Measurements from ENCODE around the gene NRG2. TPM values are rescaled to one million over a fixed set of nuclear protein-coding genes. Genes with fewer than 3 reads are reported as not detected.

NRG2 gene
- total RNA-seq, 1 experiment from 2014 or later: not detected

DNA sequence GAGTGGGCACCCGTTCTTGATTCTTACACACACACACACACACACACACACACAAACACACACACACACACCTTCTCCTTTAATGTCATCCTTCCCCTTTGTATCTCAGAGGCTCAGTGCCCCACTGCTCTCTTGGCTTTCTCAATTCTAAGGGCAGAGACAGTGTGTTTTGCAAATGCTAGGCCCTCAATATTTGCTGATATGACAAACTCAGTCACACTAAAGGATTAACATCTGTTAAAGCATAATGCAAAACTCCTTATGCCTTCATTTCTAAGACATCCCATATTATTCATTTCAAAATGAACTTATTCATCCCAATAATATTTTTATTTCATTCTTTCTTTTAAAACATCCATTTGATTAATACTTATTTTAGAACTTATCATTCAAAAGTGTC is 8.9 kb upstream of the NRG2 start:
- Histone ChIP-seq H3K27me3 (replicated peaks; ENCODE audit: insufficient read depth, low read depth, low read length, poor library complexity) (peaks cover 17% of the 10 kb centered on the region), H3K4me1 (ENCODE audit: insufficient read depth, low read length, poor library complexity, severe bottlenecking) (no peaks in the 10 kb centered on the region)

DNA sequence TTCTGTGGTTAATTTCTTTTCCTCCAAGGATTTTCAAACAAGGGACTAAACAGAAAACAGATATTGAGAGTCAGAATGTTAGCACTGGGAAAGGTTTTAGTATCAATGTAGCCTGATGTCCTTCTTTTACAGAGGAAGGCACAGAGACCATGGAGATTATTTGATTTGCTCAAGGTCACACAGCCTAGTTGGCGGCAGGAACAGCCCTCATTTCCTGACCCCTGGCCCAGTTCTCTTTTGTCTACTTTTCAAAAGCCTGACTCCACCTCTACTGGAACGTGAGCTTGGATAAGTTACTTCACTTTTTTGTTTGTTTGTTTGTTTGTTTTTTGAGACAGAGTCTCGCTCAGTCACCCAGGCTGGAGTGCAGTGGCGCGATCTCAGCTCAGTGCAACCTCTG is 6.6 kb upstream of the NRG2 start:
- ChIA-PET CTCF (no interaction called here), POLR2A (ENCODE audit: low non-redundant PET) (no interaction called here)
- H3K27me3 ChIP-seq (replicated peaks; ENCODE audit: insufficient read depth, low read depth, low read length, poor library complexity): peaks cover 17% of the 10 kb centered on the region
- intact Hi-C loops (cut with micrococcal nuclease; ENCODE audit: unreplicated experiment): no loop called here
- H3K9me3 ChIP-seq (ENCODE audit: low read depth, low read length, poor library complexity, severe bottlenecking): no peaks in the 10 kb centered on the region
- no peak overlapping the region for H3K4me3 ChIP-seq (ENCODE audit: low read depth, low read length, poor library complexity, severe bottlenecking)
- no peaks in the 10 kb centered on the region for H3K36me3 ChIP-seq (ENCODE audit: insufficient read depth, low read length, poor library complexity, severe bottlenecking)
- no peak for DNase-seq (ENCODE audit: low spot score)
- no peaks in the 10 kb centered on the region for H3K4me1 ChIP-seq (ENCODE audit: insufficient read depth, low read length, poor library complexity, severe bottlenecking)
- BruUV-seq (replicated peaks): no TSS peak
- no peak overlapping the region for H3K27ac ChIP-seq (ENCODE audit: low read depth, low read length, poor library complexity, severe bottlenecking)
- no peak for TF ChIP-seq EZH2 (IDR thresholded peaks at IDR 0.05; ENCODE audit: borderline replicate concordance, low read depth, low read length, poor library complexity, severe bottlenecking)
- TF ChIP-seq, protein P1, sequence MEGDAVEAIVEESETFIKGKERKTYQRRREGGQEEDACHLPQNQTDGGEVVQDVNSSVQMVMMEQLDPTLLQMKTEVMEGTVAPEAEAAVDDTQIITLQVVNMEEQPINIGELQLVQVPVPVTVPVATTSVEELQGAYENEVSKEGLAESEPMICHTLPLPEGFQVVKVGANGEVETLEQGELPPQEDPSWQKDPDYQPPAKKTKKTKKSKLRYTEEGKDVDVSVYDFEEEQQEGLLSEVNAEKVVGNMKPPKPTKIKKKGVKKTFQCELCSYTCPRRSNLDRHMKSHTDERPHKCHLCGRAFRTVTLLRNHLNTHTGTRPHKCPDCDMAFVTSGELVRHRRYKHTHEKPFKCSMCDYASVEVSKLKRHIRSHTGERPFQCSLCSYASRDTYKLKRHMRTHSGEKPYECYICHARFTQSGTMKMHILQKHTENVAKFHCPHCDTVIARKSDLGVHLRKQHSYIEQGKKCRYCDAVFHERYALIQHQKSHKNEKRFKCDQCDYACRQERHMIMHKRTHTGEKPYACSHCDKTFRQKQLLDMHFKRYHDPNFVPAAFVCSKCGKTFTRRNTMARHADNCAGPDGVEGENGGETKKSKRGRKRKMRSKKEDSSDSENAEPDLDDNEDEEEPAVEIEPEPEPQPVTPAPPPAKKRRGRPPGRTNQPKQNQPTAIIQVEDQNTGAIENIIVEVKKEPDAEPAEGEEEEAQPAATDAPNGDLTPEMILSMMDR (conservative IDR thresholded peaks at IDR 0.05; ENCODE audit: low read depth, low read length): no peak

More for the DNA sequence above, 8.9 kb upstream of the NRG2 start:
- intact Hi-C loops (cut with micrococcal nuclease; ENCODE audit: unreplicated experiment): no loop called here
- Histone ChIP-seq H3K27ac (ENCODE audit: low read depth, low read length, poor library complexity, severe bottlenecking) (no peak overlapping the region), H3K36me3 (ENCODE audit: insufficient read depth, low read length, poor library complexity, severe bottlenecking) (no peaks in the 10 kb centered on the region), H3K4me3 (ENCODE audit: low read depth, low read length, poor library complexity, severe bottlenecking) (no peak overlapping the region), H3K9me3 (ENCODE audit: low read depth, low read length, poor library complexity, severe bottlenecking) (no peaks in the 10 kb centered on the region)
- TF ChIP-seq EZH2 (IDR thresholded peaks at IDR 0.05; ENCODE audit: borderline replicate concordance, low read depth, low read length, poor library complexity, severe bottlenecking): no peak
- TF ChIP-seq, protein P1 (conservative IDR thresholded peaks at IDR 0.05; ENCODE audit: low read depth, low read length): no peak
- BruUV-seq (replicated peaks): no TSS peak
- DNase-seq (ENCODE audit: low spot score): no peak
- ChIA-PET POLR2A (ENCODE audit: low non-redundant PET) (no interaction called here), CTCF (no interaction called here)

DNA sequence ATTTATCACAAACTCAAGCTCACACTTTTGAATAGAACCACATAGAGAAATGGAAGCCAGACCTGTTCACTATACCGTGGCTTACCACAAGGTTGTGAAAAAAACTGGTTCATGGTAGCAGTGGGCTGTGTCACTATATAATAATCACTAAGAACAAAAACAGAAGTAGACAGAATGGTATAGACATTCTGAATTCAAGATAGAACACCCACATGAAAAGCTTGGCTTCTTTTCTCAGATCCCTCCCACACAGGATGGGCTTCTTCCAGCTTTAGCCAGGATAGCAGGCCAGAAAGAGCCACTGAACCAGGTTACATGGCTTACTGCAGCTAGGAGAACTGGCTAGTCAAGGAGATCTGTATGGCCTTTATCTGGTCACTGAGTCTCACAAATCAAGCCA is 6.1 kb upstream of the NRG2 start:
- CTCF ChIA-PET: no interaction called here
- POLR2A ChIA-PET (ENCODE audit: low non-redundant PET): no interaction called here
- no peak for DNase-seq (ENCODE audit: low spot score)
- intact Hi-C loops (cut with micrococcal nuclease; ENCODE audit: unreplicated experiment): no loop called here
- Histone ChIP-seq H3K9me3 (ENCODE audit: low read depth, low read length, poor library complexity, severe bottlenecking) (no peaks in the 10 kb centered on the region), H3K4me1 (ENCODE audit: insufficient read depth, low read length, poor library complexity, severe bottlenecking) (no peaks in the 10 kb centered on the region), H3K36me3 (ENCODE audit: insufficient read depth, low read length, poor library complexity, severe bottlenecking) (no peaks in the 10 kb centered on the region), H3K27me3 (replicated peaks; ENCODE audit: insufficient read depth, low read depth, low read length, poor library complexity) (peaks cover 19% of the 10 kb centered on the region), H3K27ac (ENCODE audit: low read depth, low read length, poor library complexity, severe bottlenecking) (no peak overlapping the region), H3K4me3 (ENCODE audit: low read depth, low read length, poor library complexity, severe bottlenecking) (no peak overlapping the region)
- TF ChIP-seq EZH2 (IDR thresholded peaks at IDR 0.05; ENCODE audit: borderline replicate concordance, low read depth, low read length, poor library complexity, severe bottlenecking): no peak
- TF ChIP-seq, protein P1 (conservative IDR thresholded peaks at IDR 0.05; ENCODE audit: low read depth, low read length): no peak
- BruUV-seq (replicated peaks): no TSS peak
